Stimulated activated CD4-positive, alpha-beta T cell treated with anti-CD3 and anti-CD28 coated beads, TNF-alpha, amount 100 ng/mL, for 48 hours (primary cell): ENCODE results near the gene LRRC4C.

Source experiments
- DNase-seq, 3 donors: peaks; one replicate each; pipeline ENCODE4 v3.0.0-alpha.2; 2020; ENCODE audit warnings: low read depth in 3 of 3

LRRC4C gene

GRCh38 chr11:41254966-41255365, 204.5 kb downstream of the LRRC4C start:
- no peak for DNase-seq

DNA sequence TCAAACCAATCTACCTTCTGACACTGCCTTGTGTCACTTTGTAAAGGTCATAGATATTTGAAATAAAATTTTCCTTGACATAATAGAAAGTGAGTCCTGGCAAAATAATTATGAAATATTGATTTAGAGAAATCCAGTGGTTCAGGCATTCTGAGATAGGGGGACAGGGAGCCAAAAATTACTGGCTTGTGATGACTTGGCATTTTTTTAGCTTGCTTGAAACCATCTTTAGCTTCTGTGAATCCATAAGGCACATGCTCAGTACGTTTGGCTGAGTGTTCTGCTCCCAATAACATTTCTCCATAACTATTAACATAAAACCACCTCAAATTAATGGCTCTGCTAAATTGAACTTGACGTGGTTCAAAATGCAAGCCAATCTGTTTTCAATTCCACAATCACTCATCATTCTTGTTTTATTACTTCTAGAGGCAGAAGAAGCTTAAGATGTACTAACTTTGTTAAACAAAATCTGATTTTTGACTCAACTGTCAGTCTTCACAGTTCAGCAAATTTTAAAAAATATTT, 209.0 kb downstream of the LRRC4C start:
- no peak for DNase-seq

GRCh38 chr11:41247621-41248020, 211.8 kb downstream of the LRRC4C start:
- no peak for DNase-seq

DNA sequence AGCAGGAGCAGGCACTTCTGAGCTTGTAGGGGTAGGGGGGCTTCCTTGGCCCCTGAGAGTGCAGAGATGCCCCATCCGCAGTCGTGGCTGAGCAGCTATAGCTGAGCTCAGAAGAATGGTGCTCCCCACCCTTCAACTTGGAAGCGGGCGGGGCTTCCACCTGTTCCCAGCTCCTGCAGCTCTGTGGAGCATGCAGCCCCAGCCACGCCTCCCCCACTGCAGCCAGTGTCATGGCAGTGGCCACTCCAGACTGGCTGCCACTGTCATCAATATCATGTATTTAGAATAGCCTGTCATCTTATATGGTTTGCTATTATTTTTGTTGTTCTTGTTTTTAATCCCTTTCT, 213.1 kb downstream of the LRRC4C start:
- no peak for DNase-seq

DNA sequence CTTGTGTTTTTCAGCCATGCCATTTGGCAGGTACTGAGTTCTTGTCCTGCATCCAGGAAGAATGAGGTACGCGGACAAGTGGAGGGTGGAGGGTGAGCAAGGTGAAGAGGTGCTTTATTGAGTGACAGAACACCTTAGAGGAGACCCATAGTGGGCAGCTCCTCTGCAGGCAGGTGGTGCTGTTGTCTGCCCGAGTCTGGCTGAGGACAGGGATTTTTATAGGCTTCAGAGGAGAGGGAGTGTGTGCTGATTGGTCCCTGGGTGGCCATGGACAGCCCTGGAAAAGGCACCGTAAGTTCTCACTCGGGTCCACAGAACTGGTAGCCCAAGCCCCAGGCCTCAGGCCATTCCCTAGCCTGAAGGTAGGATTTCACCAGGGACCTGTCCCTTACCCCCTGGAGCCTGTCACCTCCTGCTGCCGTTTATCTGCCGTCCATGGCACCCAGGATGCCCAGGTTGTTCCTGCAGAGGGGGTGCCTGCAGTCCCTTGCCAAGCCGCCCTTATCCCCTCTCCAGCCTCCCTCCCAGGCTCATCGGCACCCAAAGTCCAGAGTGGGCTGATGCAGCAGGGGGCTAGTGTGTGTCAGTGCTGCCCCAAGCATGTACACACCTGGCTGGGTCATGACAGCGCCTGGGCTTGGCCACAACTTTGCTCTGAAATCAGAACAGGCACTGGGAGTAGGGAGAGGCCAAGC, 213.6 kb downstream of the LRRC4C start:
- no peak for DNase-seq

- DNase-seq = no peak
Observed at GRCh38 chr11:41245184-41245583, 214.3 kb downstream of the LRRC4C start.

- DNase-seq = no peak
Observed at GRCh38 chr11:41237382-41237781, 222.1 kb downstream of the LRRC4C start.

DNA sequence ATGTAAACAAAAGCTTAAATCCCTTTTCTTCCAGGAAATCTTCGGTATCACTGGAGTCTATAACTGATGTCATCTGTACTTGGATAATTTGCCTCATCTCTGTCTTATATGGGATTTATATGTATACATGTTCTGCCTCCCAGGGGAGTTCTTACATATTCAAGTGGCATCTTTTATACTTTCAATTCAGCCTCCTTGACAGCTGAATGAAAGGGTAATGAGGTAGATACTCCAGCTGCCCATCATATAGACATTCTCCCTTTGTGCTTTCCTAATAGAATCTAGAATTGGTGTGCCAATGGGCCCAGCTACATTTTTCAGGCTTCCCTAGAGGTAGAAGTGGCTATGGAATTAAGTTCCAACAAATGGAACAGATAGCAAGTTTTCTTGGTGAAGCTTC, 223.8 kb downstream of the LRRC4C start:
- no peak for DNase-seq

DNA sequence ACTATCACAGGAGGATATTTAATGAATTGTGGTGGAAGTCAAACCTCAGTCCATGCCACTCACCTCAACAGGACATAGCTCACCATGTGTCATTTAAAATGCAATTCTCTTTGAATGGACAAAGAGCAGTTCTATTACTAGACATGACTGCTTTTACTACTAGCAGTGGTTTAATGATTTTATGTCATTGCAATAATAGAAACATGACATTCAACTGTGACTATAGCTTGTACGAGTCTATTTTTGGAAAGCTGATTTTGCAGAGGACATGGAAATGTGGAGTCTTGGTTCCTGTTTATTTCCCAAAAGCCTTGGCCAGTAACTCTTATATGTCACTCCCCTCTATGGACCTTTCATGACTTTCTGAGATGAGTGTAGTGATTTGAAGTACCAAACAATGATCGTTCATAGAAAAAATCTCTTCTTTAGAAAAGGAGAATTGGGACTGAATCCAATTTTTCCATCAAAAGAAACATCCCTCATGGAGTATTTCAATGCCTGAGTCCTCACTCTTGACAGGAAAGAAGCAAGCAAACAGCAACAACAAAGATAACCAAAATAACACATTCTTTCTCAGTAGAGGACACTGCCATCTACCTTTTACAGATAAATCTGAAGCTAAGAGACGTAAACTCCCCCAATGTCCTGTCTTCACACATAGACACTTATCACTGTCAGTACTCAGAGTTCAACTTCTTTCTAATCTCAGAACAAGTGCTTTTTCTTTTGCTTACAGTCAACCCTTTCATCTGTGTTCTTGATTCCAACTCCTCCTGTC, 233.4 kb downstream of the LRRC4C start:
- no peak for DNase-seq

DNA sequence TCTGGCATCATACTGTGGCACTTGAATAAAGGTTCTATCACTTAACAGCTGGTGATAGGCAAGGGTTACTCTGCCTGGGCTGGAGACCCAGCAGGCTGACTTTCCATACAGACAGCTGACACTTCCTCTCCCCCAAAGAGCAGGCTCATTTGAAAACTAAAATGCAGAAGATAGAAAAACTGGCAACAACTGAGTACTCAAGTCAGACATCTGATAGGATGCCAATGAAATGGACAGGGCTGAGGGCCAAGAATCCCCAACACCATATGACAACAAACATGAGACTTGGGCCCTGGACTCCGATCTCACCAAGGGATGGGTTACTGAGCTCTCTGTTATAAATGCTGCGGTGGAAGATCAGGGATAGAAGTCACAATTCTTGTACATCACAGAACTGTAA, 237.2 kb downstream of the LRRC4C start:
- no peak for DNase-seq

DNA sequence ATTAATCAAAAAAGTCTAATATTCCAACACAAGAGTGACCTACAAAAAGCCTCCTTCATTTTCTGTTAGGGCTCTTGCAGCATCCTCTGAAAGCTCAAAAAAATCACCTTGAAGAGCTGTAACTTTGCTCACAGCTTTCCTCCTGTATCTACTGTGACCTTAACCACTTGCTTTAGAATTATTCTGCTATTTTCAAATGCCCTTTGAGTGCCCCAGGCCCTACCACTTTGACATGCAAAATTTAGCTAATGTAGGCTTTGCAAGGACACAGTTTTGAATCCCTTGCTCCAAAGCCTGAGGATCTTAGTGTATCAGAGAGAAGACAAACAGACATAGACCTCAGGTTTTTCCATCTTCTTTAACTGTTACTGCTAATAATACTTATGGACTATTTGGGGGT, 253.1 kb downstream of the LRRC4C start:
- no peak for DNase-seq

DNA sequence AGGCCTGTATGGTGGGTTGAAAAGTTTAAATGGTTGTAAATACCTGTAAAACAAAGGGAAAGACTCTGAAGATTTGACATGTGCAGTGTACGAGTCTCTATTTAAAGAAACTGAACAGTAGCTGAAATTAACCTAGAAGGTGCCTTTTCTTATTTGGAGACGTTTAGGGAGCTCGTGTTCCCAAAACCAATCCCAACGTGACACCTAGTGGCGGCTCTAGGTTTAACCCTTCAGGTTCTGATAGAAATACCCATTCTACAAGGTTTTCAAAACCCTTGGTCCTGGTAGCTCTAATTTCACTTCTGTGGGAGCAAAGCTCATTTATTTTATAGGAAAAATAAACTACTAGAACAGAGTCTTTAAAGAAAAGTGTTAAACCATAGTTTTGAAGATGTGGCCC, 258.3 kb downstream of the LRRC4C start:
- DNase-seq = peak in 1 of 3 donors; percentile 7

DNA sequence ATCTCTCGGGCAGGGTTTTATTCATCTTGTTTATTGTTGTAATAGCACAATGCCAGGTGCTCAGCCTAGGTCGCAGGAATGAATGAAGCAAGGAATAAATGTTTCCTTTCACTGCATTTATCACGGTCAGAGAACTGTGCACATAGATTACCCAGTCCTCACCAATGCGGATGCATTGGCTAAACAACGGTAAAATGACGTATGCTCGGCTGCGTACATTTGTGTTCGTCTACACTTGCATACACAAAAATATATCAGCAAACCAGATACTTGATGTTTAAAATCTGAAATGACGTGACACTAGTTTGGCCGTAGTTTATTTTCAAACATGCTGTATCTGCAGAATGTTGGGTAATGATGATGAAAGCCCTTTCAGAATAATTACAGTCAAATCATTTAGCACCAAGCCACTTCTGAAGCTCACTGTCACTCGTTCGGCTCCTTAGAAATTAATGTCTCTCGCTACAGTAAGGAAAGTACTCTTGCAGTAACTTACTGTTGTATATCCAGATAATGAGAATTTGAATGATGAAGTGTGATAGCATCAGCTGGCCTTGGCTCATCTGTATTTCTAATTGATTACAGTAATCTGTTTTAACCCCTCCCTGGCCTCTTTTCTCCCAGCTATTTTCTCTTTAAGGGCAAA, 268.9 kb downstream of the LRRC4C start:
- DNase-seq = no peak

- no peak for DNase-seq
Observed at GRCh38 chr11:41189701-41190436, 269.6 kb downstream of the LRRC4C start.

- DNase-seq = no peak
Observed at GRCh38 chr11:41177791-41178190, 281.7 kb downstream of the LRRC4C start.

DNA sequence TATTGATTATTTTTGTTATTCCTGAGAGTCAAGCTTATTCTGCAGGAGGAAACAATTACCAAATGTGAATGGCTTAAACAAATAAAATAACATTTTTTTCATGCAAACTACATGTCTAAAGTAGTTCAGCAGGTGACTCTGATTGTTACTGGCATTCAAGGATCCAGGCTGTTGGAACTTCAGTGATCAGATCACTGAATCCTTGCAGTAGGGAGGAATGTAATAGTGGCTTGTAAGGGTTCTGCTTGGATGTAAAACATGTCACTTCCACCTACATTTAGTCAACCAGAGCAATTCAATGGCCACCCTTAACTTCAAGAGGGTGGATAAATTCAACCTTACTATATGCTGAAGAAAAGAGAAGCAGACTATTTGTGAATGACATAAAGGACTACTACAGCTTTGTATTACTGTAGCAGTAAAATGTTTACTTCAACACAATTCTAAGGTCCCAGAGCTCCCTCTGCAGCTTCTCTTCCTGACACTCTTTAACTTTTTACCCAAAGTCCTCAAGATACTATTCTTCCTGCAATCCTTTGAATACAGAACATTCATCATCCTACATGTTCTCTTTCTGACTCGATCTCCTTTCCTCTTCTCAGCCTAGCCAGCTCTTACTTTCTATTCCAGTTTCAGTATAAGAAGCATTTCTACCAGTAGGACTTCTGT, 284.0 kb downstream of the LRRC4C start:
- DNase-seq = no peak

GRCh38 chr11:41146326-41146725, 313.1 kb downstream of the LRRC4C start:
- DNase-seq = no peak

- DNase-seq = no peak
Observed at GRCh38 chr11:41145420-41145819, 314.0 kb downstream of the LRRC4C start.

- DNase-seq = no peak
Observed at GRCh38 chr11:41134971-41135370, 324.5 kb downstream of the LRRC4C start.

- no peak for DNase-seq
Observed at GRCh38 chr11:41133023-41133422, 326.4 kb downstream of the LRRC4C start.

DNA sequence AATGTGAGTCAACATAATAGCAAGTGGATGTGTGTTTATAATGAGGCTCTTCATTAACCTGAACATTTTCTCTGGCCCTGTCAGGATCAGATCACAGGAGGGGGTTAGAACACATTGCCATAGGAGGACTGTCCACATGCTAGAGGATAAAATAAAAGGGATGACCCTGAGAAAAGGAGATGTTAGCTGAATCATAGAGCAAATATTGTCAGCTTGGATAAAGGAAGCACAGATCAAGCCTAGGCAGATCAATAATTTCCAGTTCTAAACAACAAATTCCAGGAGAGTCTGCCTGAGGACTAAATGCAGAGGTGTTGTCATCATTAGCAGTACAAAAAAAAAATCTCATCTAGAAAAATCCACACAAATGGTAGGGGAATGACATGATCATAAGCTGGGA, 337.9 kb downstream of the LRRC4C start:
- DNase-seq = no peak

- DNase-seq = no peak
Observed at GRCh38 chr11:41119484-41119883, 340.0 kb downstream of the LRRC4C start.
